ENCODE data around the gene MXD3. TPM values are rescaled to one million over a fixed set of nuclear protein-coding genes. Genes with fewer than 3 reads are reported as not detected.
"Not testable (repeated sequence)": the region's sequence is repeated elsewhere in the genome, so short reads cannot be mapped to it uniquely, and the experiment has no call there.

The MXD3 gene
- total RNA-seq, 1 donor from 2014 or later, result 18.4 TPM

GRCh38 chr5:177261510-177261909, 50.2 kb downstream of the MXD3 start:
- H3K4me3 Mint-ChIP-seq, result no peak overlapping the region
- no peaks in the 10 kb centered on the region for H3K27me3 Mint-ChIP-seq (ENCODE audit: low read depth)
- DNase-seq (ENCODE audit: low spot score in 2 of 2, unreplicated experiment in 2 of 2), result no peak
- no peaks in the 10 kb centered on the region for H3K9me3 Mint-ChIP-seq
- peaks cover 53% of the 10 kb centered on the region for H3K36me3 Mint-ChIP-seq
- H3K27ac Mint-ChIP-seq, result no peak overlapping the region
- H3K4me1 Mint-ChIP-seq, result no peaks in the 10 kb centered on the region
- TF ChIP-seq, protein P1, sequence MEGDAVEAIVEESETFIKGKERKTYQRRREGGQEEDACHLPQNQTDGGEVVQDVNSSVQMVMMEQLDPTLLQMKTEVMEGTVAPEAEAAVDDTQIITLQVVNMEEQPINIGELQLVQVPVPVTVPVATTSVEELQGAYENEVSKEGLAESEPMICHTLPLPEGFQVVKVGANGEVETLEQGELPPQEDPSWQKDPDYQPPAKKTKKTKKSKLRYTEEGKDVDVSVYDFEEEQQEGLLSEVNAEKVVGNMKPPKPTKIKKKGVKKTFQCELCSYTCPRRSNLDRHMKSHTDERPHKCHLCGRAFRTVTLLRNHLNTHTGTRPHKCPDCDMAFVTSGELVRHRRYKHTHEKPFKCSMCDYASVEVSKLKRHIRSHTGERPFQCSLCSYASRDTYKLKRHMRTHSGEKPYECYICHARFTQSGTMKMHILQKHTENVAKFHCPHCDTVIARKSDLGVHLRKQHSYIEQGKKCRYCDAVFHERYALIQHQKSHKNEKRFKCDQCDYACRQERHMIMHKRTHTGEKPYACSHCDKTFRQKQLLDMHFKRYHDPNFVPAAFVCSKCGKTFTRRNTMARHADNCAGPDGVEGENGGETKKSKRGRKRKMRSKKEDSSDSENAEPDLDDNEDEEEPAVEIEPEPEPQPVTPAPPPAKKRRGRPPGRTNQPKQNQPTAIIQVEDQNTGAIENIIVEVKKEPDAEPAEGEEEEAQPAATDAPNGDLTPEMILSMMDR (IDR thresholded peaks at IDR 0.05; ENCODE audit: unreplicated experiment), result no peak

GRCh38 chr5:177260961-177261360, 50.7 kb downstream of the MXD3 start:
- no peaks in the 10 kb centered on the region for H3K9me3 Mint-ChIP-seq
- H3K4me1 Mint-ChIP-seq, result no peaks in the 10 kb centered on the region
- peaks cover 48% of the 10 kb centered on the region for H3K36me3 Mint-ChIP-seq
- H3K4me3 Mint-ChIP-seq, result no peak overlapping the region
- DNase-seq (ENCODE audit: low spot score in 2 of 2, unreplicated experiment in 2 of 2), result no peak
- TF ChIP-seq, protein P1 (IDR thresholded peaks at IDR 0.05; ENCODE audit: unreplicated experiment), result no peak
- no peak overlapping the region for H3K27ac Mint-ChIP-seq
- no peaks in the 10 kb centered on the region for H3K27me3 Mint-ChIP-seq (ENCODE audit: low read depth)

- H3K27ac Mint-ChIP-seq, H3K9me3 Mint-ChIP-seq: not testable (repeated sequence)
Observed at GRCh38 chr5:177258711-177259110, 53.0 kb downstream of the MXD3 start.

More at GRCh38 chr5:177258711-177259110, 53.0 kb downstream of the MXD3 start:
- H3K36me3 Mint-ChIP-seq, result peaks cover 44% of the 10 kb centered on the region
- not testable (repeated sequence) for DNase-seq (ENCODE audit: low spot score in 2 of 2, unreplicated experiment in 2 of 2); H3K4me3 Mint-ChIP-seq; H3K27me3 Mint-ChIP-seq (ENCODE audit: low read depth); H3K4me1 Mint-ChIP-seq

Other genes starting within 250 kb of the MXD3 start
- 4.7 to 8.0 TPM (median 5.9 TPM) in 3 replicates for gene FGFR4, start 225.0 kb downstream of the MXD3 start, total RNA-seq
- gene NSD1, start 178.1 kb downstream of the MXD3 start, total RNA-seq, result 153 to 164 TPM (median 161 TPM) in 3 replicates
- 28.3 to 31.8 TPM (median 30.3 TPM) in 3 replicates for gene RAB24, start 8.2 kb downstream of the MXD3 start, total RNA-seq
- 80.5 to 89.8 TPM (median 81.2 TPM) in 3 replicates for gene PRELID1, start 8.1 kb downstream of the MXD3 start, total RNA-seq
- 85.4 to 87.2 TPM (median 87.0 TPM) in 3 replicates for gene LMAN2, start 39.8 kb upstream of the MXD3 start, total RNA-seq
- gene RGS14, start 46.0 kb upstream of the MXD3 start, total RNA-seq, result 13.5 to 16.1 TPM (median 14.1 TPM) in 3 replicates
- not detected in 3 replicates for gene SLC34A1, start 72.5 kb upstream of the MXD3 start, total RNA-seq
- gene PFN3, start 88.8 kb upstream of the MXD3 start, total RNA-seq, result not detected in 3 replicates
- 2.1 to 2.7 TPM (median 2.3 TPM) in 3 replicates for gene F12, start 97.7 kb upstream of the MXD3 start, total RNA-seq
- 44.9 to 48.2 TPM (median 45.3 TPM) in 3 replicates for gene GRK6, start 114.8 kb upstream of the MXD3 start, total RNA-seq
- gene PRR7, start 134.9 kb upstream of the MXD3 start, total RNA-seq, result 5.3 to 5.9 TPM (median 5.7 TPM) in 3 replicates
- 365 to 369 TPM (median 367 TPM) in 3 replicates for gene DBN1, start 161.7 kb upstream of the MXD3 start, total RNA-seq
- gene PDLIM7, start 185.7 kb upstream of the MXD3 start, total RNA-seq, result 472 to 494 TPM (median 482 TPM) in 3 replicates
- gene DOK3, start 197.9 kb upstream of the MXD3 start, total RNA-seq, result 4.7 to 7.8 TPM (median 5.8 TPM) in 3 replicates
- 91.2 to 101 TPM (median 95.4 TPM) in 3 replicates for gene DDX41, start 205.1 kb upstream of the MXD3 start, total RNA-seq
- 126 to 128 TPM (median 128 TPM) in 3 replicates for gene FAM193B, start 242.7 kb upstream of the MXD3 start, total RNA-seq

All from mesothelial cell of epicardium (in vitro differentiated cells).